Renal cortex interstitium (tissue), 11 donors: ENCODE measurements around the gene FARS2. TPM values are rescaled to one million over a fixed set of nuclear protein-coding genes. Genes with fewer than 3 reads are reported as not detected.
"Not testable (repeated sequence)": the region's sequence is repeated elsewhere in the genome, so short reads cannot be mapped to it uniquely, and the experiment has no call there.

Experiments
- DNase-seq, 11 donors: peaks; one replicate each; pipeline ENCODE4 v3.0.0-alpha.2; 2013; ENCODE audit warnings: low read depth in 9 of 11, low spot score in 4 of 11; ENCODE audit errors: extremely low read depth in 1 of 11
- polyA plus RNA-seq, 3 donors: library from polyadenylated mRNA; unstranded; fragments of 120-200 nt; gene quantifications; one replicate each; pipeline ENCODE4 v1.2.1, GENCODE V29; 2013; ENCODE audit not compliant: insufficient read length in 3 of 3

The FARS2 gene
- polyA plus RNA-seq, 3 donors = 18.9 to 21.7 (median 20.0) TPM

DNA sequence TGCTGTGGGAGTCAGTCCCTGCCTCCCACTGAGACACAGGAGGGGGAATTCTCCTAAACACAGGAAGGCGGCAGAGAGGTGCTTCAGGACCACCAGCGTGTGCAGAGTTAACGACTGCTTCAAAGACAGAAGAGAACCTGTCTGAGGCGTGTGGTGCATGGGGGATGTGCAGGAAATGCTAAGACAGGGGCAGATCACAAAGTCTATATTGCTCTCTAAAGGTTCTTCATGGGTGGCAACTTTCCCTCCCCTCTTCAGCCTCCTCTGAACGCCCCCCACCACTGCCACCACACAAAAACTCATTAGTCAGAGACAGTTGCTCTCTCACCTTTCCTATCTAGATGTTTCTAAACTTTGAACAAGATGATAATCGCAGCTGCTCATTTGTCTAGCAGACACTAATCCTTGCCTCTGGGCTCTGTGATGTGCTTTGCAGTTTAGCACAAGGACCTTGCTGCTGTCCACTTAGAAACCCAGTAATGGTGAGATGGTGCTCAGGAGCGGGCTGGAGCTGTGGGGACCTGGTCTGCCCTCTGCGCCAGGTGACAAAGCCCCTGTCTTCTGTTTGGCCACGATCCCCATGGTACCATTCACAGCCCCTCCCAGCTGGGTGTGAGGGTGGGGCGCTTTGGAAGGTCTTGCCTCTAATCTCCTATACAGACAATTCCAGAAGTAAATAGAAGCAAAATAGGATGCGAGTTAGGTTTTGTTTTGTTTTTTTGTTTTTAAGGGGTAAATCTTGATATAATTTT is 525.8 kb downstream of the FARS2 start:
- no peak for DNase-seq

DNA sequence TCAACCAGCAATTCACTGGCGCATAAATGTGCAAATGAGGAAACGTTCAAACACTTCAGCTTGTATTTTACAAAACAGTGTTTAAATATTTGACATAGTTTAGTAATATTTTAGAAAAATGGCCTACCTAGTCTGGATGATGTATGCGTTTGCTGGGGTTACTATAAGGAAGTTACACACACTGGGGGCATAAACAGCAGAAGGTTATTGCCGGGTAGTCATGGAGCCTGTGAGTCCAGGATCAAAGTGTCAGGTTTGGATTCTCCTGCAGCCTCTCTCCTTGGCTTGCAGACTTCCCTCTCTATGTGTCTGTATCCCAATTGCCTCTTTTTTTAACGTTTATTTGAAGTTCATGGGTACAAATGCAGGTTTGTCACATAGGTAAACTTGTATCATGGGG is 528.1 kb downstream of the FARS2 start:
- not testable (repeated sequence) for DNase-seq

DNA sequence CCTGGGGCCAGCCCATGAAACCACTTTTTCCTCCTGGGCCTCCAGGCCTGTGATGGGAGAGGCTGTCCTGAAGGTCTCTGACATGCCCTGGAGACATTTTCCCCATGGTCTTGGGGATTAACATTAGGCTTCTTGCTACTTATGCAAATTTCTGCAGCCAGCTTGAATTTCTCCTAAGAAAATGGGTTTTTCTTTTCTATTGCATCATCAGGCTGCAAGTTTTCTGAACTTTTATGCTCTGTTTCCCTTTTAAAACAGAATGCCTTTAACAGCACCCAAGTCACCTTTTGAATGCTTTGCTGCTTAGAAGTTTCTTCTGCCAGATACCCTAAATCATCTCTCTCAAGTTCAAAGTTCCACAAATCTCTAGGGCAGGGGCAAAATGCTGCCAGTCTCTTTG is 535.2 kb downstream of the FARS2 start:
- DNase-seq = not testable (repeated sequence)

DNA sequence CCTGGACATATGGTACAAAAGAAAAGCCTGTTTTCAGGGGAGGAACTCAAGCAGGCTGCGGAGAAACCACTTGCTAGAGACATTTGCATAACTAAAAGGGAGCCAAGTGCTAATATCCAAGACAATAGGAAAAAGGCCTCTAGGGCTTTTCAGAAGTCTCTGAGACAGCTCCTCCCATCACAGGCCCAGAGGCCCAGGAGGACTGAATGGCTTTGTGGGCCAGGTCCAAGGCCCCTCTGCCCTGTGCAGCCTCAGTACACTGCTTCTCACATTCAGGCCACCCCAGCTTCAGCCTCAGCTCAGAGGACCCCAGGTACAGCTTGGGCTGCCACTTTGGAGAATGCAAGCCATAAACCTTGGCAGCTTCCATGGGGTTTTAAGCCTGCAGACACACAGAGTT is 545.1 kb downstream of the FARS2 start:
- not testable (repeated sequence) for DNase-seq

DNA sequence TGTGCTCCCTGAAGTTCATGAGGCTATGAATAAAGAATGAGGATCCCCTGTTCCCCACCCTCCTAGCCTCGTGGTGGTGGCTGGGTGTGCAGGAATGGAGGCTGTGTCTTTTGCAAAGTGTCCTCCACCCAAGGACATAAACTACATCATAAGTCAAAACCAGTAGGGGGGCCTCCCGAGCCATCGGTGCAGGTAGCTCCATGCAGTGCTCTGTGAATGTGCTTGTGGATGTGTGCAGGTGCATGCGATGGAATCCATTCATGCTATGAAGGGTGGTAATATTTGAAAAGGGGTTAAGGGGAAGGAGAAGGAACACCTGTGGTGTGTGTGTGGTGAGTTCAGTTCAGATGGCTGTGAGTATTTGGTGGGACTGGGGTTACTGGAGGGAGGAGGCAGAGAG is 548.1 kb downstream of the FARS2 start:
- DNase-seq = no peak

DNA sequence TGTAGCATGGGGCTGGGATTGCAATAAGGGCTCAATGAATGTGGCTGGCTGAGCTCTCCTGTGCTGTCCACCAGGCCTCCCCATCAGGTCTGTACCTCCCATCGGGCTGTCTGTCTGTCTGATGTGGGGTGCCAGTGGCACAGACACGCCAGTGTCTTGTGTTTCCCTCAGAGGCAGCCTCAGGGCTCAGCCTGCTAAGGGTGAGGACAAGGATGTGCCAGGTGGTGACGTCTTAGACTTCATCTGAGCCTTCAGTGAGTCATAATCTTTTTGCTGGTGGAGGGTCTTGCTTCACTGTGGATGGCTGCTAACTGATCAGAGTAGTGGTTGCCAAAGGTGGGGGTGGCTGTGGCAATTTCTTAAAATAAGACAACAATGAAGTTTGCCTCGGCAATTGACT is 550.7 kb downstream of the FARS2 start:
- no peak for DNase-seq

DNA sequence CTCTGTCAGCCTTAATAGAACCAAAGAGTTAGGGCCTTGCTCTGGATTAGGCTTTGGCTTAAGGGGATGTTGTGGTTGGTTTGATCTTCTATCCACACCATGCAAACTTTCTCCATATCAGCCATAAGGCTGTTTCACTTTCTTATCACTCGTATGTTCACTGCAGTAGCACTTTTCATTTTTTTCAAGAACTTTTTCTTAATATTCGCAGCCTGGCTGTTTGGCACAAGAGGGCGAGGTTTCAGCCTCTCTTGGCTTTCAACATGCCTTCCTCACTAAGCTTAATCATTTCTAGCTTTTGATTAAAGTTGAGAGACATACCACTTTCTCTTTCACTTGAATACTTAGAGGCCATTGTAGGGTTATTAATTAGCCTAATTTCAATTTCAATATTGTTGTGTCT is 552.3 kb downstream of the FARS2 start:
- DNase-seq = no peak

DNA sequence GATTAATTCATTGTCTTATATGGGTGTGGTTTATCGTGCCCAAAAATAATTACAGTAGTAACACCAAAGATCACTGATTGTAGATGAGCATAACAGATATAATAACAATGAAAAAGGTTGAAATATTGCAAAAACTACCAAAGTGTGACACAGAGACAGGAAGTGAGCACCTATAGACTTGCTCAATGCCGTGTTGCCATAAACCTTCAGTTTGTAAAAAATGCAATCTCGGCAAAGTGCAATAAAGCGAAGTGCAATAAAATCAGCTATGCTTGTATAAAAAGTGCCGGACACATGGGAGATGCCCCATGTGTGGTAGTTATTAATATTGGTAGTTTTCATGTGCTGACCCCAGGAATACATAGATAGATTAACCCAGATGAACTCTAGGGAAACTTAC is 552.8 kb downstream of the FARS2 start:
- DNase-seq = no peak

DNA sequence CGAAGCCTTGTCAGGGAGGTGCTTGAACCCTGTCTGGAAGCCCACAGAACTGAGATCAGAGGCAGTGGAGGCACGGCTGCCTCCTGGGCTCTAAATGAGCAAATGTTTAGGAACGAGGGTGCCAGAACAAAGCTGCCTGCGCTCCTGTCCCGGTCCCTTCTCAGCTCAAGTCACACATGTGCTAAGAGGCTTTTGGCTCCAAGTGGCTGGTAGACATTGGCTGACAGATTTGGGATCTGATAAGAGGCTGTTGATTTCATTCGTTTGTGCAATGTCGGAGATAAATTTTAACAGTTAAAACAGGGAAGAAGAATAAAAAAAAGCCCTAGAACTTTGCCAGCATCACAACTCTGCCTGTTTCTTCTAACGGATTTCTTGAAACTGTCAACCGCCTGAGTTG is 553.6 kb downstream of the FARS2 start:
- DNase-seq = no peak

DNA sequence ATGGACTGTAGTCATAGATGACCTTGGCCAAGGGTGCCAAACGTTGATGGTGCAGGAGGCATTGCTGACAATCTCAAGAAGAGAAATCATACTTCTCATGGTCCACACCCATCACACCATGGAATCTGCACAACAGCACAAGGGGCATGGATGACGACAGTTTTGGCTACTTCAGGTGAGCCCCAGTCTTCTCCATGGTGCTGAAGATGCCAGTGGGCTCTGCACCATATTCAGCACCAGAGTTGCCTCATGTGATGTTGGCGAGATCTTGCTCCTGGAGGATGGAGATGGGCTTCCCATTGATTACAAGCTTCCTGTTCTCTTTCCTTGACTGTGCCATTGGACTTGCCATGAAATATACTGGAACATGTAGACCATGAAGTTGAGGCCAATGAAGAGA is 556.6 kb downstream of the FARS2 start:
- DNase-seq = no peak

DNA sequence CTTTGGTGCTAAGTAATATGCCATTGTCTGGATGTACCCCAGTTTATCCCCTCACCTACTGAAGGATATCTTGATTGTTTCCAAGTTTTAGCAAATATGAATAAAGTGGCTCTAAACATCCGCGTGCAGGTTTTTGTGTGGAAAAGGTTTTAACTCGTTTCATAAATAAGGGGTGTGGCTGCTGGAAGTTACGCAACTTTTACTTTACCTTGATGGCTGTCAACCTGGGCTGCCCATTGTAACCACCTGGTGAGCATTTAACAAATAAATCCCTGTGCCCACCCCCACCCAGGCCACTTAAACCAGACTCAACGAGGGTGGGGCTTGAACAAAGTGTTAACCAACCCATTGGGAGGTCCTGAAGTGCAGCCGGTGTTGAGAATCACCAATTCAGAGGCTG is 557.6 kb downstream of the FARS2 start:
- no peak for DNase-seq

Other genes starting within 250 kb of the FARS2 start
- gene PPP1R3G, start 176.2 kb upstream of the FARS2 start, polyA plus RNA-seq = 1 to 10 TPM; 1.6 to 3.0 (median 2.6) TPM
- 10 to 100 TPM; 41.8 to 46.0 (median 43.6) TPM for gene LYRM4, start 563 bp upstream of the FARS2 start, polyA plus RNA-seq